ENCODE measurements around the gene LPO.
A peak's percentile ranks its signal among the peaks of the same experiment; 100 is the strongest.

LPO gene

DNA sequence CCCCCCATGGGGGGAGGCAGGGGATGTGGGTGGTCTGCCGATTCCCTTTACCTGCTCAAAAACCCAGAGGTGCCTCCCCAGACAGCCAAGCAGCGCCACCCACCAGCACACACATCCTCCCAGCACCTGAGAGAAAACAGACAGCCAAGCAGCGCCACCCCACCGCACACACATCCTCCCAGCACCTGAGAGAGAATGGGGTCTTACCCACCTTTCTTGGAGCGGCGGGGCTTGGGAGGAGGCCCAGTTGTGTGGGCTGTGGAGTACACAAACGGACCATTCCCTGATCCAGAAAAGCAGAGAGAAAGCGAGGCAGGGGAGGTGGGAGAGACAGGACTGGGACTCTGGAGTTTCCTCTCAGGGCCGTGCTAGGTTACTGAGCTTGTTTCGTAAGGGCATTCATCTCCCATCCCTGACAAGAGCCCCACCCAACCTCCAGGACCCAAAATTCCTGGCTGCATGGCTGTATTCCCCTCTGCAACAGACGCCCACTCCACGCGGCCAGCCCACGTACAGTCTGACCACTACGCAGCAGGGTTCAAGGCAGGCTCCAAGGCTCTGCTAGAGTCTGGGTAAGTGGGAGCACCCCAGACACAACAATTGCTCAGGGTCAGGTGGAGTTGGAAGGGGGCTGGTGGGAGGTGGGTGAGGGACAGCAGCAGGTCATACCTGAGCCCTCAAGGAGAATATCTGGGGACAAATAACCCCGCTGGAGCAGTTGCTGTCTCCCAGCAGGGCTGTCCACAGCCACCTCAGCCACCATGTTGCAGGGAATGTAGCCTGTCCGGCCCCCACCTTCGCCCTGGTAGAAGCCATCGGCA lies 68.0 kb downstream of the LPO start:
- no peak for DNase-seq

DNA sequence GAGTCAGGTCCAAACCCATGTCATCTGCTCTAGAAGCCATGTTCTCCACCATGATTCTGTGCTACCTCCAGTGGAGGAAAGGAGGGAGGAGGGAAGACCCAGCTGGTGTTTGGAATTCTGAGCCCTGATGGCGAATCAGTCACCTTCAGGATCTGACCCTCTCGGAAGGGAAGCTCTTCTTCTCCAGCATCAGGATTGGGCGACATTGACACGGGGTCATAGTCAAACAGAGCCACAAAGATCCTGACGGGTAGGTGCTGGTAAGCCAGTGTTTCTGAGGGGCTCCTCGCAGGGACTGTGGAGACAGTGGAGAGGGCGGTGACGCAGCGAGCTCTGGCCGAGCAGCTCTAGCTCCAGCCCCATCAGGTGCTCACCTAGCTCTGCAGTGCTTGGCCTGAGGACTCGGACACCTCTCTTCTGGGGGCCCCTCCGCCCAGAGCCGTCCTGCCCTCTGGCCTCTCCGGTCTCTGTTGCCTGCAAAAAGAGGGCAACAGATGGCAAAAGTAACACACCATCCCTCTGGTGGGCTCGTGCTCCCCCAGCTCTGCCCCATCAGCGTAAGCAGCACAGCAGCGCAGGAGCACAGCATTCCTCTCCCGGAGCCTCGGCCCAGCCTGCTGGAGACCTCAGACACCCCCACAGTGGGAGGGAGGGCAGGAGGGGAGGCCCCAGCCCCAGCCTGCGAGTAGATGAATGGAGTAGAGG lies 69.2 kb downstream of the LPO start:
- no peak for DNase-seq

DNA sequence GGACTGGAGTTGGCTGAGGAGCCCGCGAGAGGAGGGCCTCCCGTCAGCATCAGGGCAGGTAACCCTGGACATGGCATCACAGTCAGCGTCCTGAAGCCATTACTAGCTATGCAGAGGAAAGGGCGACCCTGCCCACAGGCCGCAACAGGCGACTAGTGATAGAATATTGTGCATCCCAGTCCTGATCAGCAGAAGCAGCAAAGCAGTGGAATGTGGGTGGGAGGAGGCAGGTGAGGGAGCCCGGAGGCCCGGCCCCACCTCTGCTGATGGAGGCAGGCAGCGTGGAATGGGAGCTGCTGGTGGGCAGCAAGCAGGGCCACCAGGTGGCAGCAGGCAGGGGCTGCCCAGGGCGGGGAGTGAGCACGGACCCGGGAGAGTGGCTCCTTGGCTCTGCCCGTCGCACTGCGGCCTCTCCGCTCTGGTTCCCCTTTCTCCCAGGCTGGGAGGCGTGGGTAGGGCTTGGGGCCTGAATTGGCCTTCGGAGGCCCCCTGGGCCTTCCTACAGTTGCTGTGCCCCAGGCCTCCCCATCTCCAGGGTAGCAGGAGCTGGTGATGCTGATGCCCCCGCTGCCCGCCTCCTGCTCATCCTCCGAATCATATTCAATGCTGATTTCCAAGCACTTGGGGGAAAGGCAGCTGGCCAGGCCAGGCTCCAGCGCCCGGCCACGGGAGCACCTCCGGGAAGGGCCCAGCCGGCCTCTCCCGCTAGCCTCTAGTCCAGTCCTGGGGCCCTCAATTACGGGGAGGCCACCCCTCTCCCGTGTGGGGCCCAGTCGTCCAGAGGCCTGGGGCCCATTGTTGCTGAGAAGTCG lies 70.0 kb downstream of the LPO start:
- no peak for DNase-seq

DNA sequence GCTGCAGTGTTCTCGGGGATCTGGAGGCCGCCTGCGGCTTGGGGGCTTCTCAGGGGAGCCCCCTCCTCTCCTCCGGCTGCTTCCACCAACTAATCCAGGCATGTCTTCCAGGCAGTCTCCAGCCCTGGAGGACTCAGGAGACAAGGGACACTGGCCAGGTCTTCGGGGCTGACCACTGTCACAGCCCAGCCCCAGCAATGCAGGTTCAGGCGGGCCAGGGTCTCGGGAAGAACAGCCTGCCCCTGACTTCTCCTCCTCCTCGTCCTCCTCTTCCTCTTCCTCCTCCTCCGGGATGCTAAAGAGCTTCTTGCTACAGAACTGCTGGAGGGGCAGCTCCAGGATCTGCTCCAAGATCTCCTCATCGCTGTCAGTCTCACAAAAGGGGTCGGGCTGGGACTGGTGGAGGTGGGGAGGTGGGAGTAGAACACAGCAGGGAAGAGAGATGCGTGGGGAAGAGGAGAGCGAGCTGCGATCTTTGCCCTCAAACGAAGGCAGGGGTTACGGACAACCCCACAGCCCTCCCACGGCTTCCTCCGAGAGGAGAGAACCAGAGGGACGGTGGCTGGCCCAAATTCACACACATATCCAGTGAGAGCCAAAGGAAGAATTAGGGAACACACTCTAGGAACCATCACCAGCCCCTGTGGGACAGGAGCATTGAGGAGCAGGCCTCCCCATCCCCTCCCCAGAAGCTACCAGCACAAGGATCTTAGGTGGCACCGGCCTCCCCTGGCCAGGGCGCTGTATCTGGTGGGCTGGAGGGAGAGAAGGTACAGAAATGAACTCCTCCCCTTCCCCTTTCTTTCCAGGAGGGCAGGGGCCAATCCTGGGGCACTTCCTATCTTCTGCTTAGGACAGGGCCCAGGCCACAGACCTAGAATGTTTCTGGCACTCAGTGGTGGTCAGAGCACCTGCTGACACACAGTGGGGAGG lies 70.9 kb downstream of the LPO start:
- DNase-seq: no peak

DNA sequence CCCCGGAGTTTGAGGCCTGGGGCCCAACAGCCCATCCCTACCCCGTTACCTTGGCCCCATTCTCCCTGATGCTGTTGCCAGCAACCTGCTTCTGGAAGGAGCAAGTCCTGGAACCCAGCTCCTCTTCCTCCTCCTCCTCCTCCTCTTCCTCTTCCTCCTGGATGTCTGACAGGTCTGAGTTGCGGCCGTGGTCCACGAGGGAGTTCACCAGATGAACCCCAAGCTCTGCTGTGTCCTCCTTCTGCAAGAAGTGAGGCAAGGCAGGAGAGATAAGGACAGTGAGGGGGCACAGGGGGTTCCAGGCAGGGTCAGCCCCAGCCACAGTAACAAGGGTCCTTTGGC lies 71.5 kb downstream of the LPO start:
- DNase-seq: no peak

DNA sequence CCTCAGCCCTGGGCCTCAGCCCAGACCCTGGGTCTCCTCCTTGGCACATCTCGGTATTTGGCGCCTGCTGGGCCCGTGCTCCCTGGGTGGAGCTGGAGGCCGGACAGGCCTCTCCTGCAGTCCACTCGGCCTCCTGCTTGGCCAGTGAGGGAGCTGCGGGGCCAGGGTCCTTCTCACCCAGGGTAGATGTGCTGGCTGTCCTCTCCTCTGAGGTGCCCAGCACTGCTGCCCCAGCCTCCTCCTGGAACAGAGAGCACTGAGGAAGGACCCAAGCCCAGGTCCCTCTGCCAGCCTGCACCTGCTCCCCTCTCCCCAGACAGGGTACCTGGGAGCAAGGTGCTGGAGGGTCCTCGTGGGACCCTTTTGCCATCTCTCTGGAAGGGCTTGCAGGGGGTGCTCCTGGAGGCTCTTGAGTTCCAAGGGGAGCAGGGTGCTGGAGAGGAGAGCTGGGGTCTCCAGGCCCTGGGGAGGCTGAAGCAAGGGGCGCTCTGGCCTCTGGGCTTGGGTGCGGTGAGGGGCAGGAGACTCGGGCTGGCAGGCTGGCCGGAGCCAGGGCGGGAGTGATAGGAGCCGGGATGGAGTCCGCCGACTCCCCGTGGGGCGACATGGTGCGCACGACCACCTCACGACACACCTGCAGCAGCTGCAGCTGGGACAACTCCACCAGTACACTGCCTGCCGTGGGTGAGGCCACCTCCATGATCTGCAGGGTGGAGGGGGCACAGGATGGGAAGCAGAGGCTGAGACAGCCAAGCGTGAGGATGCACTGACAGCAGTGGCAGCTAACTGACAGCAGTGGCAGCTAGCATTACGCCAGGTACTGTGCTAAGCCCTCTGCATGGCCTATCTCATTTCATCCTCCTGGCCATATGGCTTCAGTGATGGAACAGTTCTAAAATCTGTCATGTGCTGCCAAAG lies 72.4 kb downstream of the LPO start:
- DNase-seq: no peak

DNA sequence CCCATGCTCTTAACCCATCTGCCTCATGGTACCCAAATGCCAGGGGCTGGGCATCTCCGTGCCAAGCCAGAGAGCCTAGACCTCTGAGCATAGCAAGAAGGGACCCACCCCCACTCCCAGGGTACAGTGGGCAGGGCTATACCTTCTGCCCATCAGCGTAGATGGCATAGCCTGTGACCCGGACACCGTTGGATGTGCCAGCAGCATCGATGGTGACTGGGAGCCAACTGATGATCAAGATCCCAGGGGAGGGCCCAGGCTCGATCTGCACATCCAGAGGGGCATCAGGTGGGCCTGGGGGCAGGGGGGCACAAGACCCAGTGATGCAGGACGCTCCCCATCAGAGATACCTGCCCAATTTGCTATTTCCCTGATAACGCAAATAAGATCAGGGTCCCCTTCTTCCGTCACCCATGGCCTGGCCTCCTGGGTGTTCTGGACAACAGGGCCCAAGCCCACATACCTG lies 73.1 kb downstream of the LPO start:
- DNase-seq: no peak

DNA sequence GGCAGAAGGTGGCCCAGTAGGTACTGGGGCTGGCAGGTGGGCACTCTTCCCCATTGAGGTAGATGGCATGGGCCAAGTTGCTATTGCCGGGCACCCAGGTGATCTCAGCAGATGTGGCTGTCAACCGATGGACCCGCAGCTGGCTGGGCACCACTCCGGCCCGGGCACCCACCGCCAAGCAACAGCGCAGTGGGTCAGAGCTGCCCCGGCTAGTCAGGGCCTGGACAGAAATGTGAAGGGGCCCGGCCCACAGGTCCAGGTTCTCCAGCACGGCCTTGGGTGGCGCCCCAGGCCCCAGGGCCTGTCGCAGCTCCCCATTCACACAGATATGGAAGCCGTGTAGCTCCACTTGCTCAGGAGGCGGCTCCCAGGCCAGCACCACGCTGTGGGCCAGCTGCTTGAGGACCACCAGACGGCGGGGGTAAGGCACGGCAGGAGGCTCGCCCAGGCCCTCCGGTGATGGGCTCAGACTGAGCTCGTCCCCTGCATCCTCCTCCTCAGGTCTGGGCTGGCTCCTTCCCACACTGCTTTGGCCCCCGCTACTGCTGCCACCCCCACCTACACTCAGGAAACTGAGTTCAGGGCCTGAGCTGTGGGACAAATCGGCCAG lies 73.7 kb downstream of the LPO start:
- no peak for DNase-seq

DNA sequence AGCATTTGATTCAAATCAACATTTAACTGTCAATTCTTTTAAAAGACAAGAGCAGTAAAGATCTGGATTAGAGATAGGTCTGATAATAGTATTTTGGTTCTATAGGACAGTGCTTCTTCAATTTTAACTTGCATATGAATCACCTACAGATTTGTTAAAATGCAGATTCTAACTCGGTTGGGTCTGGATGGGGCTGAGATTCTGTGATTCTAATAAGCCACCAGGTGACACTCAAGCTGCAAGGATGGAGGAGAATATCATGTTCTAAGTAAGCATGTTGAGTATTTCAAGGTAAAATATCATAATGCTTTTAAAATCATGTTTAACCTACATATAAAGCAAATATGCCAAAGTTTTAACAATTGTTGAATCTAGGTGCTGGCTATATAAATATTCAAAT lies 74.4 kb downstream of the LPO start:
- no peak for DNase-seq

DNA sequence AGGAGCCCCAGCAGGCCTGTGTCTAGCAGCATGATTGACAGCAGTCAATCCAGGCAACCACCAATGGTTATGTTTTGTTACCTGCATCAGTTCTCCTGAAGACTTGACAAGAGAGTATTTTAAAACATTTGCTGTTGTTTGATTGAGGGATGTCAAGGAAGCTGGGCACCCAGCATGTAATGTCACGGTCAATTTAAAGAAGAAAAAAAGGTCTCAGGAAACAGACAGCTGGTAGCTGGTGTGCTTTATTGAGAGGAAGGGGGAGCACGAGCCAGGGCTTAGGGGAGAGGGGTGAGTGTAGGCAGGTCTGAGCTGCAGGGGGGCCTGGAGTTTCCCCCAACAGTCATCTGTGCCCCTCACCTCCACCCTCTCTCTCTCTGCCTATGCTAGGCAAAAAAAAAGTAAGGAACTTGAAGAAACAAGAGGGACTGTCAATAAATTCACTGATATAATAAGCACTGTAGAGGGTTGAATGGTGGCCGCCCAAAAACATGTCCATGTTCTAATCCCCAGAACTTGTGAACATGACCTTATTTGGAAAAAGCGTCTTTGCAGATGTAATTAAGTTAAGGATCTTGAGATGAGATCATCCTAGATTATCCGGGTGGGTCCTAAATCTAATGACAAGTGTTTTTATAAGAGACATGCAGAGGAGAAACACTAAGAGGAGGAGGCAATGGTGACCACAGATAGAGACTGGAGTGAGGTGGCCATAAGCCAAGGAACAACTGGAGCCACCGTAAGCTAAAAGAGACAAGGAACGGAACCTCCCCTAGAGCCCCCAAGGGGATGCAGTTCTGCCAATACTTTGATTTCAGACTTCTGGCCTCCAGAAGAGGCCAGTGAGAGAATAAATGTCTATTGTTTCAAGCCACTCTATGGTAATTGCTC lies 75.7 kb downstream of the LPO start:
- no peak for DNase-seq

DNA sequence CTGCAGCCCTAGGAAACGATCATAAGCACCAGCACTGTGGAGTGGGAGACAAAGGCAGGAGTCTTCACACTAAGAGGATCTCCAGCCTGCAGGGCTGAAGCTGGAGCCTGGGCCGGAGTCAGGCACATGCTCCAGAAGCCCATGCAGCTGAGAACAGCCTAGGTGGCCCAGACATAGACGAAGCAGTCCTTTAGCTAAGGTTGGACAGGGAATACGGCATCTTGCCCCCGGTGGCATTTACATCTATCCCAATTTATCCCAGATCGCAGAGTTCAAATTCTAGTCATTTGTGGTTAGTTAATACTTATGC lies 76.3 kb downstream of the LPO start:
- no peak for DNase-seq

DNA sequence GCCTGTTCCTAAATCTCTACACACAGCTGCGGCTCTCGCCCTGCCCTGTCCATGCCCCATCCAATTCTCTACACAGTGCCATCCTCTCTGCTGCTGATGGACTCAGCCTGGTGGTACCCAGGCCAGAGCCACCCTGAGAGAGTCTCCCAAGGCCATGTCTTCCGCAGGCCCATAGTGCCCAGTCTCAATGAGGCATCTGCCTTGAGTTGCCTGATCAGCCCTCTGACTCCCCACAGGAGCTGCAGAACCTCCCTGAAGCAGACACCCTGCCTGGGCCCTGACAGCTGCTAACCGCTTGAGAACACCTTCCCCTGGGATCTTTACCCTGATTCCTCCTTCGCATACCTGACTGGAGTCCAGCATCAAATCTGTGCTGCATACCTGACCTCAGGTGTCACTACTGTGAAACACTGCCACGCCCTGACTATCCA lies 76.9 kb downstream of the LPO start:
- no peak for DNase-seq

DNA sequence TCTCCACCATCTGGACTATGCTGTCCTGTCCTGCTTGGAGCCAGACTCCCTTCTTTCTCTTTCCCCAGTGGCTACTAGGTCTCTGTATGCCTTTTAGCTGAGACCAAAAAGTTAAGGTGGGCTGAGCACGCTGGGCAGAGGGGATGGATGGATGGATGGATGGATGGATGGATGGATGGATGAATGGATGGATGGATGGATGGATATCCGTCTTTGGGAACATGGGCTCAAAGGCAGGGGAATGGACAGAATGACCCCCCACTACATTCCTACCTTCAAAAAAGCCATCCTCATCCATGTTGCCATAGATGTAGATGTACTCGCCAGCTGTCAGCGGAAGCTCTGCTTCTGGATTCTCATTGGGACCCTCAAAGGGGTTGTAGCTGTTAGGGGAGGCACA lies 77.4 kb downstream of the LPO start:
- no peak for DNase-seq

DNA sequence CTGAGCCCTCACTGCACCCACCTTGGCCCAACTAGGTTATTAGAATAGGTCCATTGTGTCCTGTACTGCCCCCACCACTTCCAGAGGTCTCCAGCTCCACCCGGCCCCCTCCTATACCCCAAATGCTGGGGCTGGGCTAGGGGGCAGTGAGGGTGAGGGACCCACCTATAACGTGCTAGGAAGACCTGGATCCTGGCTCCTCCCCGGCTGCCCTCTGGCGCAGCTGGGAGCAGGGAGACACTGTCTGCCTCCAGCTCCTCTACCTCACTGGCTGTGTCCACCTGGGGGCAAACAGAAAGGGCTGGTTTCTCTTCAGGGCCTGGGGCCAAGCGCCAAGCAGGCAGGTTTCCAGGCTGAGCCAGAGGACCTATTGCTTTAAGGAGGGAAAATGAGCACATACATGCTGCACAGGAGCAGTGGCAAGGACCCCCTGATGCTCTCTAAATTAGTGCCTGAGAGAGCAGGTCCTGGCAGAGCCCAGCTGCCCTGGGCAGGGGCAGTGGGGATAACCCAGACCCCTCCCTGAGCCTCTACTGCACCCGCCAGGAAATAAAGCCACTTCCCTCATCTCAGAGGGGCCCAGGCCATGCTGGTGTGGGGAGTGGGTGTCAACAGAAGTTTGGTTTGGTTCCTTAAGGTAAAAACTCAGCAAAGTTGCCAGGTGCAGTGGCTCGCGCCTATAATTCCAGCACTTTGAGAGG lies 78.0 kb downstream of the LPO start:
- DNase-seq: no peak

DNA sequence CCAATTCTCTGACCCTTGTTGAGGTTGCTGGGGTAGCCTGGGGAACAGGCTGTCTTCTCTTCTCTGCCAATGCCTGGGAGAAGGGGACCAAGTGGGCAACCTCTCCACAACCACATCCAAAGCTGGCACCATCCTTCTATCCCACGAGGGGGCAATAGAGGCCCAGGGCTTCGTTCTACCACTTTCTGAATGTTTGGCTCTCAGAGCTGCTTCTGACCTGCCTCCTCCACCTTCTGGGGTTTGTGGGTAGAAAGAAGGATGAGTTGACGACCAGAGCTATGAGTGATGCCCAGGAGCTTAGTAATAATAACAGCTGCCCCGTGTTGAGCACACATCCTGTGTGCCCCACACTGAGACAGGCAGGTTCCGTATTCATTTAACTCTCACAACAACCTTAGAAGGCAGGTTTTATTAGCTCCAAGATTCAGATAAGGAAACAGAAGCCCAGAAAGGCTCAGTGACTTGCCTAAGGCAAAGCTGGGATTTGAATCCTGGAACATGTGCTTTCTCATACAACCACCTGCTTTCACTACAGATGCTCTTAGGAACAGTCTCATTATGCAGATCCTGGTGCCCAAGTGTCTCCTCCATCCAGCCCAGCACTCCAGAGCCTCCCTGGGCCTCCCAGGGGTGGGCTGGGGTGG lies 79.2 kb downstream of the LPO start:
- peak; percentile 39 for DNase-seq

DNA sequence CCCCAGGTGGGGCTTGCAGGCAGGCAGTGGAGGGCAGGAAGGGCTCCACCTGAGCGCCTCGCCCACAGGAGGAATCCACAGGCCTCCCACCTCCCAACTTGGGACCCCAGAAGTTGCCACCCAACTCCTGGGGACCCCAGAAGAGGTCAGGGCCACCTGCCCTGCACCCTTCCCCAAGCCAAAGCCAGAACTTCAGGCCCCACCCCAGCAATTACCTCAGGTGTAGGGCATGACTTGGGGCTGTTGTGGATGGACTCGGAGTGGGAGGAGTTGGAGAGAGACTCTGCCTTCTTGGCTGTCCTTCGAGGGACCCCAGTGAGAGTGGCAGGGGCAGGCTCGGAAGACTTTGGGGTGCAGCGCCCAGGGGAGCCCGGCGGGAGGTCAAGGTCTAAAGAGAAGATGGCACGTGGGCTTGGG lies 79.7 kb downstream of the LPO start:
- DNase-seq: no peak

Measured in NCI-H748 treated with DMSO at 0.1 percent for 48 hours (cell line).